Neuron (in vitro differentiated cells): Measurements from ENCODE around the gene KIF1C.

Source experiments
- H2AFZ ChIP-seq: one replicate; pipeline ENCODE4 v1.6.1; 2013; ENCODE audit warnings: low read depth, mild to moderate bottlenecking, inconsistent platforms, low read length, moderate library complexity
- H3K27me3 ChIP-seq: one replicate; pipeline ENCODE4 v1.6.1; 2013; ENCODE audit warnings: low read length; ENCODE audit not compliant: insufficient read depth
- H3K36me3 ChIP-seq: one replicate; pipeline ENCODE4 v1.6.1; 2013; ENCODE audit warnings: low read length; ENCODE audit not compliant: insufficient read depth
- H3K4me1 ChIP-seq: one replicate; pipeline ENCODE4 v1.6.1; 2013; ENCODE audit warnings: low read length; ENCODE audit not compliant: insufficient read depth
- H3K4me3 ChIP-seq: 2 replicates; pipeline ENCODE4 v1.5.1; 2013; ENCODE audit warnings: mild to moderate bottlenecking, low read length, moderate library complexity
- H3K9me3 ChIP-seq: one replicate; pipeline ENCODE4 v1.6.1; 2013; ENCODE audit warnings: low read length

KIF1C gene

GRCh38 chr17:4959261-4959965 lies 38.3 kb upstream of the KIF1C start:
- no peaks in the 10 kb centered on the region for H3K27me3 ChIP-seq
- H3K9me3 ChIP-seq: peaks cover 4% of the 10 kb centered on the region
- H3K36me3 ChIP-seq: peaks cover 35% of the 10 kb centered on the region
- no peak overlapping the region for H2AFZ ChIP-seq
- H3K4me1 ChIP-seq: no peaks in the 10 kb centered on the region
- H3K4me3 ChIP-seq: no peak overlapping the region

- H3K27me3 ChIP-seq: no peaks in the 10 kb centered on the region
- no peak overlapping the region for H3K4me3 ChIP-seq
- H3K36me3 ChIP-seq: peaks cover 35% of the 10 kb centered on the region
- H2AFZ ChIP-seq: no peak overlapping the region
- H3K9me3 ChIP-seq: peaks cover under 1% of the 10 kb centered on the region
- no peaks in the 10 kb centered on the region for H3K4me1 ChIP-seq
Observed at GRCh38 chr17:4960279-4960922, 37.3 kb upstream of the KIF1C start.

- no peak overlapping the region for H3K4me3 ChIP-seq
- no peaks in the 10 kb centered on the region for H3K9me3 ChIP-seq
- peaks cover 20% of the 10 kb centered on the region for H3K4me1 ChIP-seq
- no peaks in the 10 kb centered on the region for H3K27me3 ChIP-seq
- no peak overlapping the region for H2AFZ ChIP-seq
- peaks cover 8% of the 10 kb centered on the region for H3K36me3 ChIP-seq
Observed at GRCh38 chr17:4965311-4965986, 32.3 kb upstream of the KIF1C start.

- H3K4me1 ChIP-seq: peaks cover 20% of the 10 kb centered on the region
- peaks cover 3% of the 10 kb centered on the region for H3K36me3 ChIP-seq
- H2AFZ ChIP-seq: peak overlapping the region; percentile 13
- peak overlapping the region; percentile 92 for H3K4me3 ChIP-seq
- no peaks in the 10 kb centered on the region for H3K27me3 ChIP-seq
- no peaks in the 10 kb centered on the region for H3K9me3 ChIP-seq
Observed at GRCh38 chr17:4966844-4967538, 30.8 kb upstream of the KIF1C start.

- Histone ChIP-seq H2AFZ (peak within 1 kb of the TSS; percentile 24), H3K27me3 (no peaks in the 10 kb centered on the region), H3K36me3 (peaks cover 3% of the 10 kb centered on the region), H3K9me3 (no peaks in the 10 kb centered on the region), H3K4me3 (peak within 1 kb of the TSS; percentile 92), H3K4me1 (peaks cover 20% of the 10 kb centered on the region)
Observed at GRCh38 chr17:4967539-4968485, 29.9 kb upstream of the KIF1C start, which contains the start of gene SPAG7. SPAG7 (minus strand) TSS chr17:4967817; CDS start chr17:4967804, 13 bp downstream.

GRCh38 chr17:4968486-4969046 lies 29.2 kb upstream of the KIF1C start:
- Histone ChIP-seq H3K4me1 (peaks cover 20% of the 10 kb centered on the region), H3K36me3 (peaks cover 3% of the 10 kb centered on the region), H3K27me3 (no peaks in the 10 kb centered on the region), H2AFZ (peak overlapping the region; percentile 24), H3K9me3 (no peaks in the 10 kb centered on the region), H3K4me3 (peak overlapping the region; percentile 92)

- H3K36me3 ChIP-seq: peaks cover 3% of the 10 kb centered on the region
- H3K4me1 ChIP-seq: peaks cover 20% of the 10 kb centered on the region
- peak overlapping the region; percentile 92 for H3K4me3 ChIP-seq
- no peak overlapping the region for H2AFZ ChIP-seq
- no peaks in the 10 kb centered on the region for H3K9me3 ChIP-seq
- H3K27me3 ChIP-seq: no peaks in the 10 kb centered on the region
Observed at GRCh38 chr17:4969047-4969550, 28.7 kb upstream of the KIF1C start.

- Histone ChIP-seq H3K36me3 (peaks cover 3% of the 10 kb centered on the region), H3K9me3 (no peaks in the 10 kb centered on the region), H3K4me1 (peaks cover 20% of the 10 kb centered on the region), H3K4me3 (peak overlapping the region; percentile 92), H2AFZ (no peak overlapping the region), H3K27me3 (no peaks in the 10 kb centered on the region)
Observed at GRCh38 chr17:4969551-4970173, 28.1 kb upstream of the KIF1C start.

- Histone ChIP-seq H3K4me1 (peaks cover 20% of the 10 kb centered on the region), H2AFZ (no peak overlapping the region), H3K9me3 (no peaks in the 10 kb centered on the region), H3K36me3 (peaks cover 3% of the 10 kb centered on the region), H3K27me3 (no peaks in the 10 kb centered on the region), H3K4me3 (no peak overlapping the region)
Observed at GRCh38 chr17:4970273-4970672, 27.5 kb upstream of the KIF1C start.

- Histone ChIP-seq H3K4me3 (no peak overlapping the region), H3K36me3 (peaks cover 3% of the 10 kb centered on the region), H3K9me3 (no peaks in the 10 kb centered on the region), H3K4me1 (peaks cover 16% of the 10 kb centered on the region), H2AFZ (no peak overlapping the region), H3K27me3 (no peaks in the 10 kb centered on the region)
Observed at GRCh38 chr17:4971826-4972225, 25.9 kb upstream of the KIF1C start.

GRCh38 chr17:4972322-4972721 lies 25.4 kb upstream of the KIF1C start:
- no peak overlapping the region for H3K4me3 ChIP-seq
- H3K36me3 ChIP-seq: peaks cover 3% of the 10 kb centered on the region
- H3K4me1 ChIP-seq: peaks cover 16% of the 10 kb centered on the region
- no peaks in the 10 kb centered on the region for H3K9me3 ChIP-seq
- no peaks in the 10 kb centered on the region for H3K27me3 ChIP-seq
- no peak overlapping the region for H2AFZ ChIP-seq
